Skin of body (tissue), 2 donors: ENCODE measurements around the gene TMEM151A. TPM values are rescaled to one million over a fixed set of nuclear protein-coding genes. Genes with fewer than 3 reads are reported as not detected.
A peak's percentile ranks its signal among the peaks of the same experiment; 100 is the strongest.
"Not testable (repeated sequence)": the region's sequence is repeated elsewhere in the genome, so short reads cannot be mapped to it uniquely, and the experiment has no call there.

Experiments used
- DNase-seq: peaks from one replicate; lab custom pipeline; 2025; lab: John Stamatoyannopoulos, UW
- total RNA-seq: library from RNA; depleted of rRNA; stranded (reverse); fragments of >200 nt; gene quantifications from one replicate; pipeline ENCODE4 v1.2.3, GENCODE V29; 2014

Gene TMEM151A
- total RNA-seq, 1 donor from 2014 or later: not detected

DNA sequence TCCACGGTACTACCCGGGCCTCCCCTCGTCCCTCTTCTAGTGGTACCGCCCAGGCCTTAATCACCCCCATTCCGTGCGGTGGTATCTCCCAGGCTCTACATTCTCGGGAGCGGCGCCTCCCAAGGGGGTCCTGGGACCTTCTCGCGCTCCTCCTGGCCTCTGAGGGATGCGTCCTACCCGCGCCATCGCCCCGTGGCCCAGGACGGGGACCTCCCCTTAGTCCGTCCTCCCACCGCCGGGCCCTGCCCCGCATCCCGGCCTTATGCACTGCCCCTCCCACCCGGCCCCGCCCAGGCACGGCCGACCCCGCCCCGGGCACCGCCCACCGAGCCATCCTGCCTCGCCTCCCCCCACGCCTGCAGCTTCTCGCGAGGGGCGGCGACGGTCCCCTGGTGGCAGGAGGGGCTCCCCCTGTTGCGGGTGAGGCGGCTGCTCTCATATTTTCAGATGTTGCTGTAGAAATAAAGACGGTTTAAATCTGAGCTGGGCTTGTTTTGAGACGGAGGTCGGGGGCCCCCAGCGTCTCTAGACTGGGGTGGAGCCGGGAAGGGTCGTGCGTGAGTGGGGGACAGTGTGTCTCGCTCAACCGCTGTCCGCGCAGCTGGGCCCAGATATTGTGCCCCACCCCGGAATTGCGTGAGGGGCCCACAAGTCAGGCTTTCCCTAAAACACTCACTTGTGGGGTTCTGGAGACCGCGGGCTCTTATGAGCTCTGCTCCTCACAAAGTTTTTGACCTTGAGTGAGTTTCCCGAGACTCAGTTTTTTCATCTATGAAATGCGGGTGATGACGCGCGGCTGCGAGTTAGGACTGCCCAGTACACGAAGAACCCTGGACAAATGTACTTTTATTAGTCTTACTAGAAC lies 24.1 kb upstream of the TMEM151A start:
- peak; percentile 95 for DNase-seq

DNA sequence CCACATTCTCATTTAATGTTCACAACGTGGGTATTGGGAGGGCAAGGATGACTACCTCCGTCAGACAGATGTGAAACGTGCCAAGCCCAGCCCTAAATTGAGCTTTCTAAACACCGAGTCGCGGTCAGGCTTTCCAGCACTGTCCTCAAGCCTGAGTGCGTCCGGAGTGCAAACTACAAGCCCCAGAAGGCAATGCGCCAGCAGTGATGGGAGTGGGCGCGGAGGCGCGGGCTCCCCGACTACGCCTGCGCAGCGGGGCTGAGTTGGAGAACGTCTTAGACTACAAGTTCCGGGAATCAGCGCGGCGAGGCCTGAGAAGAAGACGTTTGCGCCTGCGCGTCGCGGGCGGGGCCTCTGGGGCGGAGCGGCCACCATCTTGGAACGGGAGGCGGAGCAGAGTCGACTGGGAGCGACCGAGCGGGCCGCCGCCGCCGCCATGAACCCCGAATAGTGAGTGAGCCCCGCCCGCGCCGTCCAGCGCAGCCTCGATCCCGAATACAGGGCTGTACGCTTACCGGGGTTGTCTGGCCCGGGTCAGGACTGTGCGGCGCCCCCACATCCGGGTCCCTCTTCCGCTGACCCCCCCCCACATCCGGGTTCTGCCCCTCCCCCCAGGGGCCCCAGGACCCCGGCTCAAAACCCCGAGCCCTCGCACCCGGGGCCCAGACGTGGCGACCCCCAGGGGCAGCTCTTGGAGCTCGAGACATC lies 23.3 kb upstream of the TMEM151A start, which contains the start of gene RAB1B:
RAB1B (plus strand) TSS at position 396 of the 708 bp plus-strand sequence; CDS start at position 437, 41 bp downstream.
- DNase-seq: peak; percentile 100

DNA sequence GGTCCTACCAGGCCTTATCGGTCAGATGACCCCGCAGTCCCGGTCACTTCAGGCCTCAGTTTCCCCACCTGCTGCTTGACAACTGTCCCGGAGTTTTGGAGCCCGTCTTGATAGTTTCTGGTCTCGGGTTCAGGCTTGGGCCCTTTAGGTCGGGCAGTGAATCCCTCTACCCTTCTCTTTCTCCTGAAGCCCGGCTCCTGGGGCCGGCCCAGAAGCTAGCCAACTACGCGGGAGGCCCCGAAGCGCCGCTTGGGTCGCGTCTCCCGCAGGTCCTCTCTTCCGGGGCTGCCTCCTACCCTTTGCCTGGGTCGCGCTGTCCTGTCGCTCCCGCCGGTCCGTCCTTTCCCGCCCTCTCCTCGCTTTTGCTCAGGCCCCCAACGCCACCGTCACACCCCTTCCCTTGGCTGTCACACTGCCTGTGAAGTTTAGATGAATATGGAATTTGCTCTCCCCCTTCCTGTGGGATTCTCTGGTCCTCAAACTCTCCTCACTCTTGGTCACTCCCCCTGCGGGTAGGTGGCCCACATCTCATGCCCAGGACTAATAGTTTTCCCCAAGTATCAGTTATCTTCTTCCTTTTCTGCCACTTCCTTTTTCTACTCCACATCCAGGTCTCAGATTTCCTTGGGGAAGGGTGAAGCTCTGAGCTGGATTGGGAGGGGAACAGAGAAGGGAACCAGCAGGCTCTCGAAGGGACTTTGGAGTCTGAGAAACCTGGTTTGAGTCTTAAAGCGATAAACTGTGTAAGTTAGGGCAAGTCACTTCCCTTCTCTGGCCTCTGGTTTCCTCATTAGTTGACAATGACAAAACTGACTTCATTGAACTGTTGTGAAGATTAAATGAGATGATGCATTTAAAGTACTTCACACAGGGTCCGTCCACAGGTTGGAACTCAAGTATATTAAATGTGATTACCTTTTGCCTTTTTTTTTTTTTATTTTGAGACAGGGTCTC lies 22.5 kb upstream of the TMEM151A start:
- no peak for DNase-seq

DNA sequence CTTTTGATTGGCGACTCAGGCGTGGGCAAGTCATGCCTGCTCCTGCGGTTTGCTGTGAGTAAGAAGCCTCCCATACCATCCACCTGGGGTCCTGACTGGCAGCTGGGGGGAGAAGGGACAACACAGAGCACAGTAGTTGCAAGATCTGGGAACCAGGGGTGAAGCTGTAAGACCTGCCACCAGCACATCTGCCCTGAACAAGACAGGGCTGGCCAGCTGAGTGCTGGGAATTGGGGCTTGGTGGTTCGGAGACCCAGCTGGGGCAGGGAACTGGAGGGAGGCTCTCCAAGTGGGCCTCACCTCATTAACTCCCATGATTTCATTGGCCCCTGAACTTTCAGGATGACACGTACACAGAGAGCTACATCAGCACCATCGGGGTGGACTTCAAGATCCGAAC lies 19.9 kb upstream of the TMEM151A start:
- no peak for DNase-seq

DNA sequence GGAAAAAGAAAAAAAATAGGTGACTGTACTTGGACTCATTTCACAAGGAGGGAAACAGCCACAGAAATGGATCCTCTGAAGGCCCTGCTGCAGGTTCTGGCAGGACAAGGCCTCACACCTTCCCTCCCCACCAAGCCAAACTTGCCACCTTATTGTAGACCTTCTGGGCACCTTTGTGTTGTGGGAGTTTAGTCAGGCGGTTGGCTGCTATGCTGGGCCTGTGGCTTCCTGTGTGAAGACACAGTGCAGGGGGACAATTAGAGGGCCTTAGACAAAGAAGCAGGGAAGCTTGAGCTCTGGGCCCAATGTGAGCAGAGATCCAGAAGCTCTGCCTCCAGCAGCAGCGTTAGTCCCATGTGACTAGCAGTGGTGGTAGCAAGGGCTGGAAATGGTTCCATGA lies 19.1 kb upstream of the TMEM151A start:
- no peak for DNase-seq

DNA sequence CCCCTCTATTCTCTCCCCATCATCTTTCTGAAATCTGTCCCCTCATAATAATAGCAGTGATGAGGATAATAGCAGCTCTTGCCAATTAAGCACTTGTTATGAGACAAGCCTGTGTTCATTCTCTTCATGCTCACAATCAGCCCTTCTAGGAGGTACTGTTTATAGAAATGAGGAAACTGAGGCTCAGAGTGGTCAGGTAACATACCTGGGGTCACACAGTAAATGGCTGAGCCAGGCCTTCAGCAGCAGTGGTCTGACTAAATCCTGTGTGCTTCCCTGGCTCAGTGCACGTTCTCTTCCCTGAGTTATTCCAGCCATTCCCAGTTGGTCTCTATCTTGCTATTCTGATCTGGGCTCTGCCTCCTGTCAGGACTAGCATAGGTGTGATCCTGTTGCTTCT lies 17.5 kb upstream of the TMEM151A start:
- DNase-seq: no peak

DNA sequence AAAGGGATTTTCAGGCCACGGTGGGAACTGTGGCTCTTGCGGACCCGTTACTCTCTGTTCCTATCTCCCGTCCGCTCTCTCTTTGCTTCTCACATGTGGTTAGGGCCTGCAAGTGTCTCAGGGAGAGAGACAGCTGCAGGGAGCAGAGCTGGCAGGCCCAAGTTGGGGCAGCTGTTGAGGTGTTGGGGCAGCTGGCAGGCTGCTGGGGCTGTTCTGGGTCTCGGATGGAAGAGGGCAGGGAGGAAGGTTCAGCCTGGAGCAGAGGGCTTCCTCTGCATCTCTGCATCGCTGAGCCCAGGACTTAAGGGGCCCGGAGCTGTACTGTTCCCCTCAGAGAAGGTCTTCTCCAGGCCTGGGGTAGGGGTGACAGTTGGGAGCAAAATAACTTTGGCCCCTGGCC lies 16.3 kb upstream of the TMEM151A start:
- DNase-seq: no peak

DNA sequence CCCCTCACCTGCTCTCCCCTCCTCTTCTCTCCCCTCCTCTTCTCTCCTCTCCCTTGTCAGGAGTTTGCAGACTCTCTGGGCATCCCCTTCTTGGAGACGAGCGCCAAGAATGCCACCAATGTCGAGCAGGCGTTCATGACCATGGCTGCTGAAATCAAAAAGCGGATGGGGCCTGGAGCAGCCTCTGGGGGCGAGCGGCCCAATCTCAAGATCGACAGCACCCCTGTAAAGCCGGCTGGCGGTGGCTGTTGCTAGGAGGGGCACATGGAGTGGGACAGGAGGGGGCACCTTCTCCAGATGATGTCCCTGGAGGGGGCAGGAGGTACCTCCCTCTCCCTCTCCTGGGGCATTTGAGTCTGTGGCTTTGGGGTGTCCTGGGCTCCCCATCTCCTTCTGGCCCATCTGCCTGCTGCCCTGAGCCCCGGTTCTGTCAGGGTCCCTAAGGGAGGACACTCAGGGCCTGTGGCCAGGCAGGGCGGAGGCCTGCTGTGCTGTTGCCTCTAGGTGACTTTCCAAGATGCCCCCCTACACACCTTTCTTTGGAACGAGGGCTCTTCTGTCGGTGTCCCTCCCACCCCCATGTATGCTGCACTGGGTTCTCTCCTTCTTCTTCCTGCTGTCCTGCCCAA lies 15.6 kb upstream of the TMEM151A start:
- DNase-seq: no peak

DNA sequence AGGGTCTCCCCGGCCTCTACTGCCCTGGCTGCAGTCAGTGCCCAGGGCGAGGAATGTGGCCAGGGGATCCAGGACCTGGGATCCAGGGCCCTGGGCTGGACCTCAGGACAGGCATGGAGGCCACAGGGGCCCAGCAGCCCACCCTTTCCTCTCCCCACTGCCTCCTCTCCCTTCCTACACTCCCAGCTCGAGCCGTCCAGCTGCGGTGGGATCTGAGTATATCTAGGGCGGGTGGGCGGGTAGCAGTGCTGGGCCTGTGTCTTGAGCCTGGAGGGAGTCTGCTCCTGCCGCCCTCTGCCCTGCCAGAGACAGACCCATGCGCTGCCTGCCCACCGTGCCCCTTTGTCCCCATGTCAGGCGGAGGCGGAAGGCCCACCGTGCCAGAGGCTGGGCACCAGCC lies 15.1 kb upstream of the TMEM151A start:
- DNase-seq: not testable (repeated sequence)

DNA sequence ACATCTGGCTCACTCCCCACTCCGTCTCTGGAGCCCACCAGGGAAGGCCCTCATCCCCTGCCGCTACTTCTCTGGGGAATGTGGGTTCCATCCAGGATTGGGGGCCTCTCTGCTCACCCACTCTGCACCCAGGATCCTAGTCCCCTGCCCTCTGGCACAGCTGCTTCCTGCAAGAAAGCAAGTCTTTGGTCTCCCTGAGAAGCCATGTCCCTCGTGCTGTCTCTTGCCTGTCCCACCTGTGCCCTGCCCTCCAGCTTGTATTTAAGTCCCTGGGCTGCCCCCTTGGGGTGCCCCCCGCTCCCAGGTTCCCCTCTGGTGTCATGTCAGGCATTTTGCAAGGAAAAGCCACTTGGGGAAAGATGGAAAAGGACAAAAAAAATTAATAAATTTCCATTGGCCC lies 14.6 kb upstream of the TMEM151A start:
- DNase-seq: not testable (repeated sequence)

DNA sequence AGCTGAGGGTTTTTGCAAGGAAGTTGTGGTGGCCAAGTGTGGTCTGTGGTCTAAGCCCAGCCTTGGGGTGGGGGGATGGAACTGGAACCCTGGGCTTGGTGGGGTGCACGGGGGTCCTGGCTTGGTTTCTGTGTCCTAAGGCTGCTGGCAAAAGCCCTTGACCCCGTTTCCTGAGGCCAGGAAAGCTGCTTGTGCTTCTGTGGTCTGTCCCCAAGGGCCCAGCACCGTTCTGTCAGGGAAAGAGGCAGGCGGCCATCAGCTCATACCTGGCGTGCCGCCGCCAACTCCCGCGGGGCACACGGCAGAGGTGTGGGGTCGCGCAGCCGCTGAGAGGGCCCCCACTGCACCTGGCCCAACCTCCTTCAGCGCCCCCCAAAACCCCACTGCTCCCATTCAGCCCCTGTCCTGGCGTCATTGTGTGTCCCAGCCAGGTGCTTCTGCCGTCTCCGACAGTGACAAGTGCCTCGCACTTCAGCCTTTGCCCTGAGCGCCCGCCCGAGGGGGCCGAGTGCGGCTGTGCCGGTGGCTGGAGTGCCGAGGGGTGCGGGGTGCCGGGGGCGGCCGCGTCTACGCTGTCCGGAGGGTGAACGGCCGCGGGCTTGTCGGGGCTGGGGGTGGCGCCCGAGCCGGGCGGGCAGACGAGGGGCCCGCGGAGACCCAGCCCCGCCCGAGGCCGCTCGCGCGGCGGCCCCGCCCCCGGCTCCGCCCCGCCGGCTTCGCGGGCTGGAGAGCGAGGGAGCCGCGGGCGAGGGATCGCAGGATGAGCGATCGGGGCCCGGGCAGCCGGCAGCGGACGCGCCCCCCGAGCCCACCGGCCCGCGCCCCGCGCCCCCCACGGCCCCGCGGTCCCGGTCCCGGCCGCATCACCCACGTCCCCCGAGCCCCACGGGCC lies 14.0 kb upstream of the TMEM151A start, which contains the start of gene CNIH2:
CNIH2 (plus strand) TSS at position 705 of the 892 bp plus-strand sequence. CDS start 282 bp downstream, outside the sequence.
- DNase-seq: no peak

DNA sequence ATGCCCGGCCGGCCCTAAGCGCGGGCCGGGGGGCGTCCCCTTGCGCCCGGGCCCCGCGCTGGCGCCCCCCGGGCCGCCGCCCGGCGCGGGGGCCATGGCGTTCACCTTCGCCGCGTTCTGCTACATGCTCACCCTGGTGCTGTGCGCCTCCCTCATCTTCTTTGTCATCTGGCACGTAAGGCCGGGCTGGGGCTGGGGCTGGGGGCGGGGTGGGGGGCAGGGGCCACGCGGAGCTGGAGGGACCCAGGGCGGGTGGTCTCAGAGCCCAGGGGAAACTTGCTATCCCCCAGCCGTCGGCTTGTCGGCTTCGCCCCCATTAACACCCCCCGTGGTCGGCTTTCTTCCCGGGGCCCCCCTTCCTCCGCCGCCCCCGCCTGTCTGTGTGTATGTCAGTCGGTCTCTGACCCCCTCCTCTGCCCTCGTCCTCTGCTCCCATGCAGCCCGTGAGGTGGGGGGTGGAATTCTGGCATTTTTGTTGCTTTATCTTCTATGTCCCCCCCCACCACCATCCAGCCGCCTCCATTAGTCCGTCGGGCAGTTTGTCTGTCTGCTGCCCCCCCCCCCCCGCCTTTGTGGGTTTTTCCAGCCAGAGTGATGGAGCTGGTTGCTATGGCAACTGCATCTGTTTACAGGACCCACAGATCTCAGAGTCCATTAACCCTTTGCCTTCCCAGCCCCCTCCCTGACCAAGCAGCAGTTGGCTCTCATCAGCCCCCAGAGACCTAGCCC lies 13.2 kb upstream of the TMEM151A start:
- no peak for DNase-seq

DNA sequence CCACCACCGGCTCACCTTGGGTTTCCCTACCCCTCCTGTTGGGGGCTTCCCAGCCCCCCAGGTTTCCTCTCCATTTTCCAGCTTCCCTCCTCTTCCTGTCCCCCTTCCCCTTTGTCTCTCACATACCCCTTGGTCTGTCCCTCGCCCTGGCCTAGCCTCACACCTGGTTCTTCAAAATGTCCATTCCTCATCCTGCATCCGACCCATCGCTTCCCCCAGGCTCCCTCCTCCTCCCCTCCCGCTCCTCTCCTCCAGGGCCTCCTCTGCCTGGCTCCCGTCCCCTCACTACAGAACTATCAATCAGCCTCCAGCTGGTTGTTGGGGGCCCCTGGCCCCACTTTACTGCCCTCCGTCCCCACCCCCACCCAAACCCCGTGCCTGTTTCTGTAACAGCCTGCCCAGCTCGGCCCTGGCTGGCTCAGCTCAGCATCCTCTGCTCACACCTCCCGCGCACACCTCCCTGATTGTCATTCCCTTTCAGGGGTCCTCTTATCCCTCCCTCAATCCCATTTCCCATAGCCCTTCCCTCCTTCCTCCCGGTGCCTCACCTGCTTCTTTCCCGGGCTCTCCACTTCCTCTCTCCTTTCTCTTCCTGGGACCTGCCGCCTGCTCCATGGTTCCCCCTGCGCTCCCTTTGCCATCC lies 12.5 kb upstream of the TMEM151A start:
- DNase-seq: no peak

DNA sequence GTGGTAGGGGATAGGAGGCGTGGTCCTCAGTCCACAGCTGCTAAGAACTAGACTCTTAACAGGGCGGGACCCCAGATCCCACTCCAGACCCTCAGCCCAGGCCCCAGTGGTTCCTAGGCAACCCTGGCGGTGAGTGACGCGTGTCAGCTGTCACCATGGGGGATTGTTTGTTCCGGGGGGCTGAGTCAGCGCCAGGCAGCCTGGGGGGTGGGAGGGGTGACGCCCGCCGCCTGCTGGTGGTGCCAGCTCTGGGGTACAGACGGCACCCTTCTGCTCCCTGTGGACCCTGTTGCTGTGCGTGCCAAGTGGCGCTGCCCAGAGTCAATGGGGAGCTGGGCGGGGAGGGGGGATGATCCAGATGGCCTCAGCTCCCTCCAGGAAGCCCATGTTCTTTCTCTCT lies 11.3 kb upstream of the TMEM151A start:
- DNase-seq: no peak

DNA sequence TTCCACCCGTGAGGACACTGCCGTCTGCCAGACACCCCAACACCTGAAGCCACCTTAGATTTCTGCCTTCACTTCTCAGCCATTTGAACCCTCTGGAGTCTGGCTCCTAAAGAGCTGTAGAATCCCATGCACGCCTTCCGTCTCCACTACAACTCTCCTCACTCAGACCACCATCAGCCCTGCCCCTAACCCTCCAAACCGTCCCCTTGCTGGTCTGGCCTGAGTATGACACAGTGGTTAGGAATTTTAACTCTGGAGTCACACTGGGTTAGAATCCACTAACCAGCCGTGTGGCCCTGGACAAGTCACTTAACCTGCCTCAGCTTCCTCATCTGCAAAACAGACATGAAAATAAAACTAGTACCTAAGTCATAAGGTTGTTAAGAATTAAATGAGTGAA lies 10.7 kb upstream of the TMEM151A start:
- DNase-seq: no peak

DNA sequence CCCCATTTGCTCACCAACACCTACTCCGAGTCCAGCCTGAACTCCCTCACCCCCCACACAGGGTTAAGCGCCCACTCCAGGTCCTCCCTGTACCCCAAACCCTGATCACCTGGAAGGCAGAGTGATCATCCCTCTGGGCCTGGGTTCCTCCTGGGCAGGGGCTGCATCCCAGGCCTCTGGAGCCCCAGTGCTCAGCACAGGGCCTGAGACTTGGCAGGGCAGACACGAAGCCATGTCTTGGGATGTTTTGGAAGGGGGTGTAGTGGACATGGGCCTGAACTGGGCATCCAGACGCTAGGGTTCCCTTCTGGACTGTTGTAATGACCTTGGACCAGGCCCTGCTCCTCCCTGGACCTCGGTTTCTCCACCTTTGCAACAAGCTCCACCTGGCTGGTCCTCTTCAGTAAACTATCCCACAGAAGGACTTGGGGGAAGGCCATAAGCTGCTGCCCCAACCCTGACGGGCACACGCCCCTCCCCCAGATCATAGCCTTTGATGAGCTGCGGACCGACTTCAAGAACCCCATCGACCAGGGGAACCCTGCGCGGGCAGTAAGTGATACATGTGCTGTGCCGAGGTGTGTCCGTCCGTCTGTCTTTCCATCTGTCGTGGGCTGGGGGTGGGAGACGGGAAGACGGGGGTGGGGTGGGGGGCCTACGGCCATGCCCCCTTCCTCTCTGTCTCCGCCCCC lies 9.8 kb upstream of the TMEM151A start:
- peak; percentile 61 for DNase-seq

DNA sequence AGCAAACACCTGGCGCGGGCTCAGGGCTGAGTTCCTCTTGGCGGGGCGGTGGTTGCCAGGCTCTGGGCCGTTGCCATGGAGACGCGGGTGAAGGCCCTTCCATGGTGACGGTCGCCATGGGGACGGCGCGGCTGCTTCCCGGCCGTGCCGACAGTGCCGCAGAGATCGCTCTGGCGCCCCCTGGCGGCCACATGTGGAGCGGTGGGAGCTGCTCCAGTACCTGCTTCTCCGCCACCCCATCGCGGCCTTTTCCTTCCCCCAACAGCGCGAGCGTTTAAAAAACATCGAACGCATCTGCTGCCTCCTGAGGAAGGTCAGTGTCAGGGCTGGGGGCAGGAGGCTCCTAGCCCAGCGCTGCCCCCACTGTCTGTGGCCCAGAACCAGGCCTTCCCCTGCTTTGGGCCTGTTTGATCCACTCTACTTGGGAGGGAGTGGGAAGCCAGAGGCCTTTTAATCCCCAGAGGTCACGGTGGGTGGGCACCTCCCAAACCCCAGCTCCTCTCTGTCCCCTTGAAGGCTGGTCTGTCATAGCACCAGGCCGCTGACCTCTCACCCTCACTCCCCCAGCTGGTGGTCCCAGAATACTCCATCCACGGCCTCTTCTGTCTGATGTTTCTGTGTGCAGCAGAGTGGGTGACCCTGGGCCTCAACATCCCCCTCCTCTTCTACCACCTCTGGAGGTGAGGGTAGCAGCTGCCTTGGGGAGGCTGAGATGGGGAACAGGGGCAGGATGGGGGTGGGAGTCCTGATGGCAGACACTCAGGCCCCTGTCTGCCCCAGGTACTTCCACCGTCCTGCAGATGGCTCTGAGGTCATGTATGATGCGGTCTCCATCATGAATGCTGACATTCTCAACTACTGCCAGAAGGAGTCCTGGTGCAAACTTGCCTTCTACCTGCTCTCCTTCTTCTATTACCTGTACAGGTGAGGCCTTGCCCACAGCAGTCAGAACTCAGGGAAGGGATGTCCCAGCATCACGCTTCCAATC lies 8.9 kb upstream of the TMEM151A start:
- peak; percentile 89 for DNase-seq
